ENCODE results near the gene UVRAG.

DNA sequence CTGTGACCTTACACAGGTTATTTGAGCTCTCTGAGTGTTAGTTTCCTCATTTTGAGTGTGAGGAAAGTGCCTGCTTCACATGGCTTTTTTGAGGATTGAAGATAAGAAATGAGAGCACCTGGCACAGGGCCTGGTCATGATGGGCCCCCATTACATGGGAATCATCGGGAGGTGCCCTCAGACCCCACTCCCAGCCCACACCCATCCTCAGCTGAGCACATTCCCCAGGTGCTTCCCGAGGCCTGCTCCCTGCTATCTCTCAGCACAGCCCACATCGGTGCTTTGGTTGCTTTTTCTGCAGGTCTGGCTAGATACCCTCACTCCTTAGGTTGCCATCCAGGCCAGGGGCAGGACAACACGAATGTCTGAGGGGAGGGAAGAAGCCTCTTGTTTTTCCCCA lies 29.8 kb upstream of the UVRAG start:
- no peak for TF ChIP-seq FOS (IDR thresholded peaks at IDR 0.05; ENCODE audit: low read depth, low read length)
- TF ChIP-seq, protein P1, sequence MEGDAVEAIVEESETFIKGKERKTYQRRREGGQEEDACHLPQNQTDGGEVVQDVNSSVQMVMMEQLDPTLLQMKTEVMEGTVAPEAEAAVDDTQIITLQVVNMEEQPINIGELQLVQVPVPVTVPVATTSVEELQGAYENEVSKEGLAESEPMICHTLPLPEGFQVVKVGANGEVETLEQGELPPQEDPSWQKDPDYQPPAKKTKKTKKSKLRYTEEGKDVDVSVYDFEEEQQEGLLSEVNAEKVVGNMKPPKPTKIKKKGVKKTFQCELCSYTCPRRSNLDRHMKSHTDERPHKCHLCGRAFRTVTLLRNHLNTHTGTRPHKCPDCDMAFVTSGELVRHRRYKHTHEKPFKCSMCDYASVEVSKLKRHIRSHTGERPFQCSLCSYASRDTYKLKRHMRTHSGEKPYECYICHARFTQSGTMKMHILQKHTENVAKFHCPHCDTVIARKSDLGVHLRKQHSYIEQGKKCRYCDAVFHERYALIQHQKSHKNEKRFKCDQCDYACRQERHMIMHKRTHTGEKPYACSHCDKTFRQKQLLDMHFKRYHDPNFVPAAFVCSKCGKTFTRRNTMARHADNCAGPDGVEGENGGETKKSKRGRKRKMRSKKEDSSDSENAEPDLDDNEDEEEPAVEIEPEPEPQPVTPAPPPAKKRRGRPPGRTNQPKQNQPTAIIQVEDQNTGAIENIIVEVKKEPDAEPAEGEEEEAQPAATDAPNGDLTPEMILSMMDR (conservative IDR thresholded peaks at IDR 0.05; ENCODE audit: low read depth, low read length) = no peak
- TF ChIP-seq POLR2A (IDR thresholded peaks at IDR 0.05; ENCODE audit: low read depth, low read length) = no peak
- TF ChIP-seq SMC3 (IDR thresholded peaks at IDR 0.05; ENCODE audit: low read depth, low read length) = no peak
- no peak for TF ChIP-seq CEBPB (IDR thresholded peaks at IDR 0.05; ENCODE audit: low read depth, low read length)
- TF ChIP-seq MAFK (IDR thresholded peaks at IDR 0.05; ENCODE audit: low read depth, low read length) = no peak
- no peak for TF ChIP-seq RFX5 (IDR thresholded peaks at IDR 0.05; ENCODE audit: low read depth, low read length)
- no peak for TF ChIP-seq CHD1 (IDR thresholded peaks at IDR 0.05; ENCODE audit: low read depth, low read length)

All from IMR-90 (cell line).